NCI-H1048 (cell line): Measurements from ENCODE around the gene COL27A1.
"Not testable (repeated sequence)": the region's sequence is repeated elsewhere in the genome, so short reads cannot be mapped to it uniquely, and the experiment has no call there.

Source experiments
- DNase-seq: peaks from one replicate; lab custom pipeline; 2025; lab: John Stamatoyannopoulos, UW

Gene COL27A1

GRCh38 chr9:114123031-114123977, 32.0 kb upstream of the COL27A1 start:
- no peak for DNase-seq

- DNase-seq: no peak
Measured at GRCh38 chr9:114124138-114124537, 31.2 kb upstream of the COL27A1 start.

GRCh38 chr9:114124666-114125475, 30.5 kb upstream of the COL27A1 start:
- no peak for DNase-seq

GRCh38 chr9:114125476-114126013, 29.8 kb upstream of the COL27A1 start:
- DNase-seq: no peak

GRCh38 chr9:114126247-114127060, 28.9 kb upstream of the COL27A1 start:
- no peak for DNase-seq

- not testable (repeated sequence) for DNase-seq
Measured at GRCh38 chr9:114128759-114129158, 26.6 kb upstream of the COL27A1 start.

- no peak for DNase-seq
Measured at GRCh38 chr9:114130141-114130540, 25.2 kb upstream of the COL27A1 start.

- DNase-seq: no peak
Measured at GRCh38 chr9:114130624-114131277, 24.6 kb upstream of the COL27A1 start.

GRCh38 chr9:114131808-114132549, 23.4 kb upstream of the COL27A1 start:
- DNase-seq: no peak

GRCh38 chr9:114132550-114132918, 22.8 kb upstream of the COL27A1 start:
- DNase-seq: no peak

- DNase-seq: no peak
Measured at GRCh38 chr9:114134827-114135396, 20.4 kb upstream of the COL27A1 start.

- DNase-seq: no peak
Measured at GRCh38 chr9:114137831-114138230, 17.5 kb upstream of the COL27A1 start.

GRCh38 chr9:114138552-114138971, 16.8 kb upstream of the COL27A1 start:
- no peak for DNase-seq

GRCh38 chr9:114139071-114139470, 16.3 kb upstream of the COL27A1 start:
- no peak for DNase-seq

GRCh38 chr9:114140401-114140800, 14.9 kb upstream of the COL27A1 start:
- DNase-seq: no peak

- DNase-seq: no peak
Measured at GRCh38 chr9:114140850-114141249, 14.5 kb upstream of the COL27A1 start.

- DNase-seq: no peak
Measured at GRCh38 chr9:114141553-114142402, 13.6 kb upstream of the COL27A1 start.

GRCh38 chr9:114143234-114143633, 12.1 kb upstream of the COL27A1 start:
- DNase-seq: no peak

- no peak for DNase-seq
Measured at GRCh38 chr9:114146735-114147134, 8.6 kb upstream of the COL27A1 start.
